ENCODE results near the gene TM9SF3. TPM values are rescaled to one million over a fixed set of nuclear protein-coding genes. Genes with fewer than 3 reads are reported as not detected.

TM9SF3 gene
- polyA plus RNA-seq, 4 donors = 178 to 255 (median 202) TPM

DNA sequence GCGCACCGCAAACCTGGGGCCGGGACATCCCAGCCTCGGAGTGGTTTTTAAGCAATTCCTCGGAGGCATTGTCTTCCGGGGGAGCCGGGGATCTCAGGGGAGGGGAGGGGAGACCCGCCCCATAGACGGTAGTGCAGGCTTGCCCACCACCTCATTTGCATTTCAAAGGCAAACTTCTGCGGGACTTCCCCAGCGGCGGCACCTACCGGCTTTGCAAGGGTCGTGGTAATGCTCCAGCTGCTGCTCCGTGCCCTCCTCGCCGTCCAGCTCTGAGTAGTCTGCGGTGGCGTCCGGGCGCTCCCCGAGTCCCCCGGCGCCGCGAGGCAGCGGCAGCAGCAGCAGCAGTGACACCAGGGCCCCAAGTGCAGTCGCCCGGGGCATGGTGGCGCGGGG lies 73.5 kb downstream of the TM9SF3 start:
- DNase-seq (ENCODE audit: low read depth in 4 of 4, low spot score in 3 of 4) = no peak

DNA sequence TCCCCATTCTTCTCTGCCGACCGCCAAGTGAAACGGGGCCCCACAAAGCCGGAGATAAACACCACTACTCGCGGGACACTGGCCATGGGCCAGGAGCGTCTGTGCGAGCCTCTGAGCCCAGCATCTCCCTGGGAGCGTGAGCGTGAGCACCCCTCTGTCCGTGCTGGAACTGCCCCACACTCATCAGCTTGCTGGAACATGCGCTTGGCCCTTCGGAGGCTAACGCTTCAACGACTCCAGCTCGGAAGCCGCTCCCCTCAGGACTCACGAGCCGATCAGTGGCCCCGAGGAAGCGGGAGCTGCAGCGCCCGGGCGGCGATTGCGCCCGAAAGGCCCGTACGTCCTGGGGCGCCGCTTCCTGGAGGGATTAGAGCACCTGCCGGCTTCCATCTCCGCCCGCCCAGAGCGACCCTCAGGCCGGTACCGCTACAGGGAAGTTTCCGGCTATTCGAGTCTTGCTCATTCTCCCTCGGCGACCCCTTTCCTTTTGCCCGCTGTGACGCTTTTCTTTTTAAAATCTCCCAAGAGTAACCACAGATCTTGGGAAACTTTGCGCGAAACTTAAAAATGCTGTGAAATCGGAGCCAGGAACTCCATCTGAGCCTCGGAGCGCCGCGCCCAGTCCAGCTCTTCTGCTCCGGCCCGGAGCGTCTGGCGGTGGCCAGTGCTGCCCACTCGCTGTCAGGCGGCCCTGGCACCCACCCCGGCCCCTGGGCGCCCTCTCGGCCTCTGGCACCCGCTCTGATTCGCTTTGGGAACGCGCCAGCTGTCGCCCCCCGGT lies 74.1 kb downstream of the TM9SF3 start:
- DNase-seq (ENCODE audit: low read depth in 4 of 4, low spot score in 3 of 4) = no peak

DNA sequence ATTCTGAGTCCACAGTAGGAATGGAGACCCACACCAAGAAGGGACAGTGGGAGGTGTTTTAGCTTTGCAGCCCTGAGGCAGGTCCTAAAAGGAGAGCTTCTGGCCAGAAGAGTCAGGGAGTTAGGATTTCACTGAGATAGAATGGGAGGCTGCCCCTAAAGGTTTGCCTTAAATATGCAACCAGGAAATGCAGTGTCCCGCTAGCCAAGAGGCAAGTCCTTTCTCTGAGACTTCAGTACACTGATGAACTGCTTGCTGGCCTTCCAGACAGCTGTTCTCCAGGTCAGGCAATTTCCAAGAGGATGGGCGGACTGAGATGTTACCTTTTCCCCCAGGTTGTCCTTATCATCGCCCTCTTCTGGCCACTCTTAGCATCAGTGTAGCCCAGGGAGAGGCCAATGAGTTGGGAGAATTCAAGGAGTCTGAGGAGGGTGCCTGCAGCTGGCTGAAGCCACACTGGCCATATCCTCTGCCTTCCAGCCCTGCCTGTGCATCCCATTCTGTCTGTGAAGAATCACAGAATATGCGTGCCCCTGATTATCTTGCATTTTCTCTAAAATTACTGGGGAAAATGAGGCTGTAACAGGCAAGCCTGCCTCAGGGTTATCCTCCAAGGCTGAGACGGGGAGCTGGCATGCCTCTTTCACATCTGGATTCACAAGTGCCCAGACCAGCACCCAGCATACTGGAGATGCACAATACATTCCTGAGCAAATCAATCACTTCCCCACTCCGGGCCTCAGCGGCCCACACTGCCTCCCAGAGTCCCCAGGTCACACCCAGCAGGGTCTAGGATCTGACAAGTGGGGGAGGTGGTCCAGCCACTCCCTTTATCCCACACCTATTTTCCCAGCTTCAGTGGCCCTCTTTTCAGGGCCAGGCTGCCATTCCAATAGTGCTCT lies 75.5 kb downstream of the TM9SF3 start:
- no peak for DNase-seq (ENCODE audit: low read depth in 4 of 4, low spot score in 3 of 4)

DNA sequence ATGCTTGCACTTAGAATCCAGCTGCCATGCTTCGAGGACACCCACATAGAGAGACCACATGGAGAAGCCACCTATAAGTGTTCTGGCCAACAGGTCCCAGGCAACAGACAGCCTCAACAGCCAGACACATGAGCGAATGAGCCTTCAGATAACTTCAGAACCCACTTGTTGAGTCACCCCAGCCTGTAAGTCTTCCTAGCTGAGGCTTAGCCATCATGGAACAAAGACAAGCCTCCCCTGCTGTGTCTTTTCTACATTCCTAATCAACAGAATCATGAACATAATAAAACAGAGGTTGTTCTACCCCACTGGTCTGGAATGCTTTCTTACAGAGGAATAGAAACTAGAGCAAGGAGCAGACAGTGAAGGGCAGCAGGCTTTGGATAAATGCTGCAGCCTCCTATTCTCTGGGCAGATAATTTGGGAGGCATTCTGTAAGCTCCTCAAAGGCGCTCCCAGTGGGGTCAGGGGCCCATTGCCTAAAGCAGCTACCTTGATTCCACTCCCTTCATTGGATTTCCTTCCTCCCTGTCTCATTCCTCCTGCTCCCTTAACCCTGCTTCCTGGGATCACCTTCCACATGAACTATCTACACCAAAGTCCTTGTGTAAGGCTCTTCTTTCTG lies 77.7 kb downstream of the TM9SF3 start:
- no peak for DNase-seq (ENCODE audit: low read depth in 4 of 4, low spot score in 3 of 4)

DNA sequence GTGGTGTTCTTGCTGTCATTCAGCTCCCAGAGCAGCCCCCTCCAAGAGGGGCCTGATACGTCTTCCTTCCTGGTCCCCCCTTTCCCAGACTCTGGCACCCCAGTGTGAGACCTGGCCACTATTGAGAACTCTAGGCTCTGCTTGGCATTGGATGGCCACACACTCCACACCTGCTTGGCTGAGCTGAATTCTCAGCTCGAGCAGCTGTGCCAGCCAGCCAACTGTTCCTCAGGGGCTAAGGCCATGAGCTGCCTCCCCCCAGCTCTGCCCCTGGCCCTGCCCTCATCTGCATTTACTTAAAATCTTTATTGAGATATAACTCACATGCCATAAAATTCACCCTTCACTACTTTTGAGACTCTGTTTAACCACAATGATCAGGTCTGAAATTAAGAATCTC lies 79.8 kb downstream of the TM9SF3 start:
- DNase-seq (ENCODE audit: low read depth in 4 of 4, low spot score in 3 of 4) = no peak

DNA sequence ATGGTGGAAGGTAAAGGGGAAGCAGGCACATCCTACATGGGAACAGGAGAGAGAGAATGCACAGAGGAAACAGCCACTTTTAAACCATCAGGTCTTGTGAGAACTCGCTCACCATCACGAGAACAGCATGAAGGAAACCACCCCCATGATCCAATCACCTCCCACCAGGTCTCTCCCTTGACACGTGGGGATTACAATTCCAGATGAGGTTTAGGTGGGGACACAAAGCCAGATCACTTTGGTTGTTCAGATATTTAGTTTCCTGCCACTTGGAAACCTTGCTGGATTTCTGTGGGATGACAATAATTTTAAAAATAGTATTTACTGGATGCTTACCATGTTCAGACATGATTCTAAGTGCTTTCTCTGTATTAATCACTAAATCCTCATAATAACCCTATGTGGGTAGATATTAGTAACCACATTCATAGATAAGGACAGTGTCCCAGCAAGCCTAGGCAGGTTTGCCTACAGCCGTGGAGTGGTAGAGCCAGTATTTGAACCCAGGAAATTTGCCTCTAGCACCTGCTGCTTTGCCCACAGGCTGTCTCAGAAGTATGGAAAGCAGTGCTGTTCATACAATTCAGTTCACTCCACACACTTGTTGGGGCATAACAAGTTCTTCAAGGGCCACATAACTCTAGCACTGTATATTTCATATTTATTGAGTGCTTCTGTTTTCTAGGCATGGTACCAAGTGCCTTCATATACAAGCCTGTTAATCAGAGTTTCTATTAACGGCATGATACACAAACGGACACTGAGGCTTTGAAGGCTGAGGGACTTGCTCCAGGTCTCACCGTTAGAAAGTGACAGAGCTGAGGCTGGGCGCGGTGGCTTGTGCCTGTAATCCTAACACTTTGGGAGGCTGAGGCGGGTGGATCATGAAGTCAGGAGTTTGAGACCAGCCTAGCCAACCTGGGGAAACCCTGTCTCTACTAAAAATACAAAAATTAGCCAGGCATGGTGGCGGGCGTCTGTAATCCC lies 81.4 kb downstream of the TM9SF3 start:
- no peak for DNase-seq (ENCODE audit: low read depth in 4 of 4, low spot score in 3 of 4)

DNA sequence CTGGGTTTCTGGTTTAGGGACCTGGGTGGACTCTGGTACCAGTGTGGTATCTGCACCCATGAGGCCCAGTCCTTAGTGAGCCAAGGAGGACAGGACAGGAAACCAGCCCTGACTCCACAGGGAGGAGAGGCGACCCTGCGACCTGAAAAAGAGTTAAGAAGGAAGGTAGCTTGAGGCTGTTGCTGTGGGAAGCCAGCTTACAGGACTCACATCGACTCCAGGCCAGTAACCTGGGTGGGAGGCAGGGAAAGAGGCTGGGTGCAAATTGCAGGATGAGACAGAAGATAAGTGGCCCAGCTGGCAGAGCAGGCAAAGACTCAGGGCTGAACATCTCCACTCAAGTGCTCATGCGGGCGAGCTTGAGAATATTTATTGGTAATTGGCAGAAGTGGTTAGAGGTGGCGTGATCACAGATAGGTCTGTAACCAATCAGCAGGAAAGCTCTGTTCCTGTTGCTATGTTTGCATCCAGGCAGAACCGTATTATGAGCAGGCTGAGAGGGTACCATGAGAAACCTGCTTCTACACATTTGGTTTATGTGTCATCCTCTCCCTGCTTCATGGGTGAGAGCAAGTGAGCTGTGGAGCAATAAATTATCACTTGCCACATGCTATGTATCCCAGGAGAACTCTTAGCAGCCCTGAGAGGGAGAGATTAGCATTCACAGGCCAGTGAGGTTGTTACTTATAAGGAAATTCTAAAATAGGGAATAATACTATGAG lies 84.1 kb downstream of the TM9SF3 start:
- DNase-seq (ENCODE audit: low read depth in 4 of 4, low spot score in 3 of 4) = no peak

DNA sequence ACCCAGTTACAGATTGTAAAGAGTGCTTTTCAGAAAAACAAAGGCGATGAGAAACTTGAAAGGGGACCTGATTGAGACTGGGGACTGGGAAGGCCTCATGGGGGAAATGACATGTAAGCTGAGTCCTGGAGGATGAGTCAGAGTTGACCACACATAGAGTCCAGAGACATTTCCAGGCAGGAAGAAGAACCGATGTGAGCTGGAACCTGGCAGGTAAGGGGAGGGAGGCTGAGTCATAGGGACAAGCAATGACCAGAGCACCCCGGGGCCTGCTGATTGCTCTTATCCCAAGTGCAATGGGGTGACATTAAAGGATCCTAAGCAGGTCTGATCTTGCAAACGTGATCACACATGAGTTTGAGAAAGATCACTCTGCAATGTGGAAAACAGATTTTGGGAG lies 84.8 kb downstream of the TM9SF3 start:
- DNase-seq (ENCODE audit: low read depth in 4 of 4, low spot score in 3 of 4) = no peak

DNA sequence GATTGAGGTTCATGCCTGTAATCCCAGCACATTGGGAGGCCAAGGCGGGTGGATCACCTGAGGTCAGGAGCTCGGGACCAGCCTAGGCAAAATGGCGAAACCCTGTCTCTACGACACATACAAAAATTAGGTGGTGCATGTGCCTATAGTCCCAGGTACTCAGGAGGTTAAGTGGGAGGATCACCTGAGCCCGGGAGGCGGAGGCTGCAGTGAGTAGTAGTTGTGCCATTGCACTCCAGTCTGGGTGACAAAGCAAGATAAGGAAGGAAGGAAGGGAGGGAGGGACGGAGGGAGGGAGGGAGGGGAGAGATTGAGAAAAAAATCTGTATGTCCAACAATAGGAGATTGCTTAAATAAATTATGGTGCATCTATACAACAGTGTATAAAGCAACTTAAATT lies 86.3 kb downstream of the TM9SF3 start:
- no peak for DNase-seq (ENCODE audit: low read depth in 4 of 4, low spot score in 3 of 4)

DNA sequence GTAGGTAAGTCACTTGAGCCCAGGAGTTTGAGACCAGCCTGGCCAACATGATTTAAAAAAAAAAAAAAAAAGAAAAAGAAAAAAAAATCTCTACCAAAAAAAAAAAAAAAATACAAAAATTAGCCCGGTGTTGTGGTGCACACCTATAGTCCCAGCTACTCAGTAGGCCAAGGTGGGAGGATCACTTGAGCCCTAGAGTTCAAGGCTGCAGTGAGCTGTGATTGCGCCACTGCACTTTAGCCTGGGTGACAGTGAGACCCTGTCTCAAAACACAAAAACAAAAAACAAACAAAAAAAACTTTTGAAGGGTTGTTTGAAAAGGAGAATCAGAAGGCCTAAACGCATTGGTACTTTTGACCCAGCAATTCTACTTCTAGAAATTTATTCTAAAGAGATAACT lies 86.8 kb downstream of the TM9SF3 start:
- DNase-seq (ENCODE audit: low read depth in 4 of 4, low spot score in 3 of 4) = no peak

DNA sequence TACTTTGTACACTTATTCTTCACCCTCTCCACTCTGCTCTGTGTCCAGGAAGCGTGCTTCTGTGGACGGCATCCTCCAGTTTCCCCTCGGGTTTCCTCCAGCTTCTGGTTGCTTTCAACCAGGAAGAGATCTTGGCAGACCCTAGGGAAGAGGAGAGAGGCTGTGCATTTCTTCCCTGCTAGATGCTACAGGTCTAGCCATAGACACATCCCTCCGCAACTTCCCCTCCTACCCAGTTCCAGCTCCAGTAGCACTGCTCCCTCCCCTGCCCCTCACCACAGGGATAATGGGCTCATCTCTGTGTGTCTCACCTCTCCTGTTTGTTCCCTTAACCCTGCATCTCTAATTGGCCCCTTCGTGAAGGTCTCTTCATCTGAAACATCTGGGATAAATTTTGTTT lies 89.4 kb downstream of the TM9SF3 start:
- no peak for DNase-seq (ENCODE audit: low read depth in 4 of 4, low spot score in 3 of 4)

DNA sequence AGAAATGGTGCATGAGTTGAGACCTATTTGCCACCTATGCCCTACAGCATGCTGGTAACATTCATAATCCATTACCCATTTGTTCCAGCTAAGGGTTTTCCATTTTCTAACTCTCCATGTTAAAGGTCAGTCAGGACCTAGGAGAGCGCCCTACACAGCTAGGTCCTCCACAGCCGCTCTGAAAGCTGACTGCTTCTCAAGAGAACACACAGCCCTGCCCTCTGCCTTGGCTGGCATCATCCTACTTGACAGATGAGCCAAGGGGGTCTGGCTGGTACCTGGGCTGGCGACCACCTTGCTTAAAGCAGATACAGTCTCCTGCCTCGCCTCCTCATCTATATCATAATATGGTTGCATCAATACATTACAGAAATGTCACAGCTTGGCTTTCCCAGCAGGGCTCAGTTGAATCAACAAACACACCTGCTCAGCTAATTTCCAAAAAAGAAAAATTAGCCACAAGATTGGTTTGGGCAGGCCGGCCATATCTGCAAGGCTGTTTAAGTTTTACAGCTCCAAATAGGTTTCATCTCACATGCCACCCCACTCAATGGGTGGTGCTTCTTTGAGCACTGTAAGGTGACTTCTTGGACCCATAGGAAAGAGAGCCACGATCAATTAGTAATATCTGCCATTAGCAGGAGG lies 90.4 kb downstream of the TM9SF3 start:
- no peak for DNase-seq (ENCODE audit: low read depth in 4 of 4, low spot score in 3 of 4)

DNA sequence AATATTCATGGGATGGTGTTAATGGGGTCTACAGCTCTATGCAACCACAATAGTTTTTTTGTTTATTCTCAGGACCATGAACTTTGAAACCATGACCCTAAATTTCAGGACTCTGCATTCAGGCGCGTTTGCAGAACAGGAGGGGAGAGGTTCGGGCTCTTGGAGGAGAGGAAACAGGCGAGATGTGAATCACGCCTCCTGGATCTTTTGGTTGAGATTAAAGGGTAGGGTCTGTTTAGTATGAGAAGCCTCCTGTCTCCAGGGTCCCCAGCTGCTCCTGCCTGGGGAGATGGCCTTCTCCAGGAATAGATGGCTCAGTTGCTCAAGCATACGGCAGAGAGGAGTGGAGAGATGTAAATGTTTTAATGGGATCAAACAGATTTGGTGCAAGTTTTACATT lies 91.3 kb downstream of the TM9SF3 start:
- DNase-seq (ENCODE audit: low read depth in 4 of 4, low spot score in 3 of 4) = no peak

DNA sequence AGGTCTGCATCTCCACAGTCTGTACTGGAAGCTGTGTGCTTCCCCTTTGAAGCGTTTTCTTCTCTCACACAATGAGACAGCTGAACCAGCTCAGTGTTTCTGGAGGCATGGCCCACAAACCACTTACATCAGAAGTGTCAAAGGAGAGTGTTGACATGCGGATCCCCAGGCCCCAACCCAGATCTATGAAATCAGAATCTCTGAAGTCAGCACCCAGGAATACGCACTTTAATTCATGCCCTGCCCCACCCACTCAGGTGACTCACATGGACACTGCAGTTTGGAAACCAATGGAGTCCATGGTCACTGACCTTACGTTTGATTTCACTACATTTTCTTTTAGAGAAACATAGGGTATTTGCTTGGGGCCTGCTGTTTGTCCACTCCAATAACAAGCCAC lies 92.1 kb downstream of the TM9SF3 start:
- DNase-seq (ENCODE audit: low read depth in 4 of 4, low spot score in 3 of 4) = no peak

DNA sequence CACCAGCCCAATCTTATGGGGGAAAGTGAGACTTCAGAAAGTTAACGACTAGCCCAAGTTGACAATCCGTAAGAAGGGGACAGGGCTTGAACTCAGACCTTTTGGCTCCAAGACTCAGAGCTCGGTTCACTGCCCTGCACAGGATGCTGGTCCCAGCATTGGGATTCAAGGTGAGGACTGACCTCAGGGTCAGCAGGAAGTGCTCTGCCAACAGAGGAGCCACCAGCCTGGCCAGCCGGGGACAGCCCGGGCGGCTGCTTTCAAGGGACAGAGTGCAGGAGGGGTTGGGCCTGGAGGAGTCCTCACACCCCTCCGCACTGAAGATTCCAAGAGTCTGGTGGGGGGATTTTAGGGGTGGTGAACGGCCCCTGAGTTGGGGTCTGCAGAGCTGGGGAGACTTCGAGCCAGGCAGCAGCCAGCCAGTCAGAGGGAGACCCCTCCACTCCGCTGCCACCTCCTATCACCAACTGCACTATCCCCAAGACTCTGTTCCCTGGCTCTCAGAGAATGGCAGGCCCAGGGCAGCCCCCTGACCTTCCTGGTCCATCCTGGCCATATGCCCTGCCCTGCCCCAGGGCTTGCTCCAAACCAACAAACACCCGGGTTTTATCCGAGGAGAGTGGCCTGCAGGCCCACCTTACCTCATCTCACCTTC lies 92.8 kb downstream of the TM9SF3 start:
- DNase-seq (ENCODE audit: low read depth in 4 of 4, low spot score in 3 of 4) = no peak

DNA sequence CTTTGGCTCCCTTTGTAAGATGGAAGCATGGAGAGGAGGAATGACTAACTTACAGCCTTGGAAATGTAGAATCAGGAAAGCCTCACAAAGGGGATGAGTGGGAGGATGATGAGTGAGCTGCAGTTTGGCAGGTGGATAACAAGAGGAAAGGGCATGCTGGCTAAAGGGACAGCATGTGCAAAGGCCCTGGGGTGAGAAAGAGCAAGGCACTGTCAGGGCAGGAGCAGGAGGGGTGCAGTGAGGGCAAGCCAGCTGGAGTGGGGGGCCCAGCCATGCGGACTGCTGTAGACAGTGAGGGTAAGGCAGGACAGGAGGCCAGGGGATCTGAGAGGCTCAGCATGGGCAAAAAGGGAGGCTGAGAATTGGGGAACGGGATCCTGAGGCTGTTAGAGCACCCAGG lies 93.6 kb downstream of the TM9SF3 start:
- DNase-seq (ENCODE audit: low read depth in 4 of 4, low spot score in 3 of 4) = no peak

DNA sequence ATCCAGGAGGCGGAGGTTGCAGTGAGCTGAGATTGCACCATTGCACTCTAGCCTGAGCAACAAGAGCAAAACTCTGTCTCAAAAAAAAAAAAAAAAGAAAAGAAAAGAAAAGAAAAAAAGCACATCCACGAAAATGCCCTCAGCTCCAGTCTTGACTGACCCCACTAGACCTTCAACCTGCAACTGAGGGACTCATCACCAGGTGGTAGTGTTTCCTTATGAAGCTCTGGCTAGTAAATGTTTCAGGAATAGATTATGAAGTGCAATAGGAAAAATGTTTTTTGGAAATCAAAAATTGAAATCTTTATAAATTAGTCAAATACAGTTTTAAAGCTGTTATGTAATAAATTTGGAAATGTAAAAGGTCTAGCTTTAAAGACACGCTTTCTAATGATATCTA lies 95.5 kb downstream of the TM9SF3 start:
- no peak for DNase-seq (ENCODE audit: low read depth in 4 of 4, low spot score in 3 of 4)

DNA sequence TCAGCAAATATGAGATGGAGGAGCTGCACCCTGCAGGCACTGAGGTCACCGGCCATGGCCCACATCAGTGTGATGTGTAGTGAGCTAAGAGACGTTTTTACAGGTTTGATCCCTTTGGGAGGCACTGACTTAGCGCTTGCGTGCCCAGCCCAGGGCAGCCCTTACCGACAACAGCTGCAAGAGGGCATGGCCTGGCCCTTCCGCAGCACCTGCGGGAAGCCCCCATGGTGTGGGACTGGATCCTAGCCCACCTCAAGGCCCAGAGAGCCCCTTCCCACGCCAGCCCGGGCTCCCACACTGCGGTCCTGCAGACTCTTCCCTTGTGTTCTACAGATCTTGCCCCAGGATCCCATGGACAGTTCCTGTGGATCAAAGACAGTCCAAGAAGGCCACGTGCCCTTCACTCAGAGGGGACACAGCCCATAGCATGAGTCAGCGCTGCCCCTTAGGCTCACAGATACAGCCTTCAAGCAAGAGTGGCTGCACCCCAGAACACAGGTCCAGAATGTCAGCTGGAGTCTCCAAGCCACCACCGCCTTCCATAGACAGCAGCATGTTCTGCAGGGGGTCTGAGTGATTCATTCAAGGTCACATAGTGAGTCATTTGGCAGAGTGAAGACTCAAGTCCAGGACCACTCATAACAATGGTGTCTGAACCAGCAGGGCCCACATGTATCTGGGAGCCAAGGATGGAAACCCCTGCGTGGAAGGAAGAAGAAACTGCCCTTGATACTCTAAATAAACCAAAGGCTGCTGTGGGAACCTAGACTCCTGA lies 98.5 kb downstream of the TM9SF3 start:
- no peak for DNase-seq (ENCODE audit: low read depth in 4 of 4, low spot score in 3 of 4)

All from left renal pelvis (tissue), 4 donors.